ENCODE data around the gene ABCC1. TPM values are rescaled to one million over a fixed set of nuclear protein-coding genes. Genes with fewer than 3 reads are reported as not detected.

The ABCC1 gene
- total RNA-seq, 2 experiments from 2014 or later: 40.3 to 41.0 TPM

DNA sequence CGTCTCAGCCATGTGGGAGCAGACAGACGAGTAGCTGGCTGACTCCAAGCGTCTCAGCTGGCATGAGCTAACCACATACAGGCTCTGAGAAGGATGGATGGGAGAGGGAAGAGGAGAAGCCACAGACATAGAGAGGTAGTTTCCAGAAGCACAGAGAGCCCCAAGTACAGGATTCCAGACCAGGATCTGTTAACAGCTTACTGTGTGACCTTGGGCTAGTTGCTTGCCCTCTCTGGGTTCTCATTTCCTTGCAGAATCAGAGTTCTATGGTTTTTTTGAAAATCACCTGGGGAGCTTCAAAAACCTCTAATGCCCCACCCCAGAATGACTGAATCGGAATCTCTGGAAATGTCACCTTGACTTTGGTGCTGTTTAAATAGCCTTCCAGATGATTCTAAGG lies 213.7 kb downstream of the ABCC1 start:
- intact Hi-C loops (cut with micrococcal nuclease): no loop called here
- no peaks in the 10 kb centered on the region for H3K27me3 Mint-ChIP-seq (ENCODE audit: low read depth)
- CTCF ChIA-PET: no interaction called here
- H3K4me1 Mint-ChIP-seq (ENCODE audit: low read depth): no peaks in the 10 kb centered on the region
- no peaks in the 10 kb centered on the region for H3K36me3 Mint-ChIP-seq (ENCODE audit: low read depth)
- no peak for DNase-seq
- H3K27ac Mint-ChIP-seq: no peak overlapping the region
- peaks cover 17% of the 10 kb centered on the region for H3K9me3 Mint-ChIP-seq
- no peak overlapping the region for H3K4me3 Mint-ChIP-seq

GRCh38 chr16:16163571-16163970 lies 214.2 kb downstream of the ABCC1 start:
- CTCF ChIA-PET: no interaction called here
- Mint-ChIP-seq H3K4me3 (no peak overlapping the region), H3K27ac (no peak overlapping the region), H3K27me3 (ENCODE audit: low read depth) (no peaks in the 10 kb centered on the region), H3K9me3 (peaks cover 13% of the 10 kb centered on the region), H3K4me1 (ENCODE audit: low read depth) (no peaks in the 10 kb centered on the region), H3K36me3 (ENCODE audit: low read depth) (no peaks in the 10 kb centered on the region)
- DNase-seq: no peak
- intact Hi-C loops (cut with micrococcal nuclease): no loop called here

DNA sequence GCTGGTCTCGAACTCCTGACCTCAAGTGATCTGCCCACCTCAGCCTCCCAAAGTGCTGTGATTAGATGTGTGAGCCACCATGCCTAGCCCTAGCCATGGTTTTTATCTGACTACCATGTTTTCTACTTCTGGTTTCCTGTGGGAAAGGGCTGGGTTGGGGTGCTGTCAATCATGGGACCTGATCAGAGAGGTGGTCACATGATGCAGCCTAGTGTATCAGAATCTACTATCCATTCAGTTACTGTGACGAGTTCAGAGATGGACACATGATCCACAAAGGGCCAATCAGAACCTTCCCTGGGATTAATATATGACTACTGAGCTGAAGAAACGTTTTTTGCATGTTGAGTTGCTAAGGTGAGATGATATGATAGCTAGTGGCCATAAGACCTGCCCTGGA lies 214.8 kb downstream of the ABCC1 start:
- CTCF ChIA-PET: no interaction called here
- peaks cover 7% of the 10 kb centered on the region for H3K9me3 Mint-ChIP-seq
- no peaks in the 10 kb centered on the region for H3K4me1 Mint-ChIP-seq (ENCODE audit: low read depth)
- H3K27ac Mint-ChIP-seq: no peak overlapping the region
- intact Hi-C loops (cut with micrococcal nuclease): no loop called here
- H3K4me3 Mint-ChIP-seq: no peak overlapping the region
- no peaks in the 10 kb centered on the region for H3K27me3 Mint-ChIP-seq (ENCODE audit: low read depth)
- DNase-seq: no peak
- H3K36me3 Mint-ChIP-seq (ENCODE audit: low read depth): no peaks in the 10 kb centered on the region

GRCh38 chr16:16166085-16166484 lies 216.7 kb downstream of the ABCC1 start:
- H3K36me3 Mint-ChIP-seq (ENCODE audit: low read depth): no peaks in the 10 kb centered on the region
- DNase-seq: no peak
- no peaks in the 10 kb centered on the region for H3K27me3 Mint-ChIP-seq (ENCODE audit: low read depth)
- intact Hi-C loops (cut with micrococcal nuclease): no loop called here
- CTCF ChIA-PET: no interaction called here
- H3K4me3 Mint-ChIP-seq: no peak overlapping the region
- no peak overlapping the region for H3K27ac Mint-ChIP-seq
- H3K4me1 Mint-ChIP-seq (ENCODE audit: low read depth): no peaks in the 10 kb centered on the region
- no peaks in the 10 kb centered on the region for H3K9me3 Mint-ChIP-seq

- Mint-ChIP-seq H3K27ac (no peak overlapping the region), H3K4me1 (ENCODE audit: low read depth) (no peaks in the 10 kb centered on the region), H3K4me3 (no peak overlapping the region), H3K27me3 (ENCODE audit: low read depth) (no peaks in the 10 kb centered on the region), H3K36me3 (ENCODE audit: low read depth) (no peaks in the 10 kb centered on the region), H3K9me3 (no peaks in the 10 kb centered on the region)
- intact Hi-C loops (cut with micrococcal nuclease): no loop called here
- DNase-seq: no peak
- CTCF ChIA-PET: interaction anchor here (0.9 kb wide), 1 partner anchor 14 kb away, joined by 3 read pairs; no protein-coding TSS in a partner anchor
Measured at GRCh38 chr16:16166949-16167348, 217.5 kb downstream of the ABCC1 start.

DNA sequence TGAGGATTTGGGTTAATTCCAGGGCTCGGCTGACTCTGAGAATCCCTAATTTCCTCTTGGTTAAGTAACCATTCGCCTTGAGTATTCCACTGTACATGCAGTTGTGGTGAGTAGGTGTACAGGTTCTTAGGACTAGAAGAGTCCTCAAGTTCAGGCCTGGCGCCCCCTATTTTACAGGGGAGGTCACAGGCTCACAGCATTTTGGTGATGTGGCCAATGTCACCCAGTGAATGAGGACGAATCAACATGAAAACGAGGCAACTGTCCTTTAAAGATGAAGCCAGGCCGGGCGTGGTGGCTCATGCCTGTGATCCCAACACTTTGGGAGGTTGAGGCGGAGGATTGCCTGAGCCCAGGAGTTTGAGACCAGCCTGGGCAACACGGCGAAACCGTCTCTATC lies 218.5 kb downstream of the ABCC1 start:
- no peak for DNase-seq
- H3K4me3 Mint-ChIP-seq: no peak overlapping the region
- H3K9me3 Mint-ChIP-seq: no peaks in the 10 kb centered on the region
- intact Hi-C loops (cut with micrococcal nuclease): no loop called here
- no peaks in the 10 kb centered on the region for H3K4me1 Mint-ChIP-seq (ENCODE audit: low read depth)
- no peak overlapping the region for H3K27ac Mint-ChIP-seq
- CTCF ChIA-PET: no interaction called here
- H3K36me3 Mint-ChIP-seq (ENCODE audit: low read depth): no peaks in the 10 kb centered on the region
- no peaks in the 10 kb centered on the region for H3K27me3 Mint-ChIP-seq (ENCODE audit: low read depth)

GRCh38 chr16:16168431-16168830 lies 219.0 kb downstream of the ABCC1 start:
- Mint-ChIP-seq H3K27me3 (ENCODE audit: low read depth) (no peaks in the 10 kb centered on the region), H3K27ac (no peak overlapping the region), H3K4me3 (no peak overlapping the region), H3K9me3 (no peaks in the 10 kb centered on the region), H3K36me3 (ENCODE audit: low read depth) (no peaks in the 10 kb centered on the region), H3K4me1 (ENCODE audit: low read depth) (no peaks in the 10 kb centered on the region)
- CTCF ChIA-PET: no interaction called here
- intact Hi-C loops (cut with micrococcal nuclease): no loop called here
- DNase-seq: no peak

DNA sequence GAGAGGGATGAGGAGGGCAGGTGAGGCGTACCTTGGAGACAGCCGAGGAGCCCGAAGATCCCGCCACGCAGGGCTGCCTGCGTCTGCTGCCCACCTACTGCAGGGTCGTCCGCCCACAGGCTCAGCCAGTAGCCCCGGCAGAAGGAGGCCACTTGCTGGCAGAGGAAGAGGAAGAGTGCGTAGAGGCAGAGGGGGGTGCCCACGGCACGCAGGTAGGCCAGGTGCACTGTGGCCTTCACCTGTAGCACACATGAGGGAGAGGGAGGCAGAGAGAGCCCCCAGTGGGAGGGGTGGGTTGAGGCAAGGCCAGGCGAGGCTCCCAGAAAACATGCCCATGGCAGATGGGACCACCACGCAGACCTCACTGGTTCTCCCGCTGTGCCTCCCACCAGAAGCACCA lies 220.2 kb downstream of the ABCC1 start:
- no peak overlapping the region for H3K27ac Mint-ChIP-seq
- H3K9me3 Mint-ChIP-seq: no peaks in the 10 kb centered on the region
- DNase-seq: no peak
- H3K4me3 Mint-ChIP-seq: no peak overlapping the region
- no peaks in the 10 kb centered on the region for H3K4me1 Mint-ChIP-seq (ENCODE audit: low read depth)
- CTCF ChIA-PET: interaction anchor here (0.6 kb wide), 1 partner anchor 15 kb away, joined by 4 read pairs; no protein-coding TSS in a partner anchor
- no peaks in the 10 kb centered on the region for H3K27me3 Mint-ChIP-seq (ENCODE audit: low read depth)
- intact Hi-C loops (cut with micrococcal nuclease): no loop called here
- no peaks in the 10 kb centered on the region for H3K36me3 Mint-ChIP-seq (ENCODE audit: low read depth)

DNA sequence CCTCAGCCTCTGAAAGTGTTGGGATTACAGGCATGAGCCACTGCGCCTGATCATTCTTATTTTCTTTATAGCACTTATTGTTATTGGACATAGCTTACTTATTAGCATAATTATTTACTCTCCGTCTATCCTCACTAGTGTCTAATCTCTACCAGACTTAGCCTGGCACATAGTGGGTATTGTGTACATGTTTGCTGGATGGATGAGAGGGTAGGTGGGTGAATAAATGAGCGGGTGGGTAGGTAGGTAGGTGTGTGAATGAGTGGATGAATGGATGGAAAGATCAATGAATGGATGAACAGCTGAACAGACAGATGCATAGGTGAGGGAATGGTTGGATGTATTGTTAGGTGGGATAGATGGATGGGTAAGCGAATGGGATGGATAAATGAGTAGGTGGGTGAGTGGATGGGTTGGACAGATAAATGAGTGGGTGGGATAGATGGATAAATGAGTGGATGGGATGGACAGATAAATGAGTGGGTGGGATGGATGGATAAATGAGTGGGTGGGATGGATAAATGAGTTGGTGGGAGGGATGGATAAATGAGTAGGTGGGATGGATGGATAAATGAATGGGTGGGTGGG lies 222.0 kb downstream of the ABCC1 start:
- Mint-ChIP-seq H3K4me3 (no peak overlapping the region), H3K27me3 (ENCODE audit: low read depth) (no peaks in the 10 kb centered on the region), H3K27ac (no peak overlapping the region), H3K36me3 (ENCODE audit: low read depth) (no peaks in the 10 kb centered on the region), H3K4me1 (ENCODE audit: low read depth) (no peaks in the 10 kb centered on the region), H3K9me3 (peaks cover 5% of the 10 kb centered on the region)
- DNase-seq: no peak
- CTCF ChIA-PET: no interaction called here
- intact Hi-C loops (cut with micrococcal nuclease): no loop called here

GRCh38 chr16:16172991-16173390 lies 223.6 kb downstream of the ABCC1 start:
- Mint-ChIP-seq H3K9me3 (peaks cover 6% of the 10 kb centered on the region), H3K4me1 (ENCODE audit: low read depth) (no peaks in the 10 kb centered on the region), H3K27me3 (ENCODE audit: low read depth) (no peaks in the 10 kb centered on the region), H3K27ac (no peak overlapping the region), H3K4me3 (no peak overlapping the region), H3K36me3 (ENCODE audit: low read depth) (no peaks in the 10 kb centered on the region)
- intact Hi-C loops (cut with micrococcal nuclease): no loop called here
- CTCF ChIA-PET: no interaction called here
- DNase-seq: no peak

GRCh38 chr16:16175296-16175695 lies 225.9 kb downstream of the ABCC1 start:
- no peak overlapping the region for H3K27ac Mint-ChIP-seq
- H3K4me1 Mint-ChIP-seq (ENCODE audit: low read depth): no peaks in the 10 kb centered on the region
- CTCF ChIA-PET: no interaction called here
- no peak for DNase-seq
- no peak overlapping the region for H3K4me3 Mint-ChIP-seq
- intact Hi-C loops (cut with micrococcal nuclease): no loop called here
- no peaks in the 10 kb centered on the region for H3K36me3 Mint-ChIP-seq (ENCODE audit: low read depth)
- H3K9me3 Mint-ChIP-seq: peaks cover 6% of the 10 kb centered on the region
- H3K27me3 Mint-ChIP-seq (ENCODE audit: low read depth): no peaks in the 10 kb centered on the region

- Mint-ChIP-seq H3K27ac (no peak overlapping the region), H3K4me3 (no peak overlapping the region), H3K4me1 (ENCODE audit: low read depth) (no peaks in the 10 kb centered on the region), H3K27me3 (ENCODE audit: low read depth) (no peaks in the 10 kb centered on the region), H3K9me3 (peaks cover 6% of the 10 kb centered on the region), H3K36me3 (ENCODE audit: low read depth) (no peaks in the 10 kb centered on the region)
- CTCF ChIA-PET: no interaction called here
- intact Hi-C loops (cut with micrococcal nuclease): no loop called here
- DNase-seq: no peak
Measured at GRCh38 chr16:16176328-16176727, 226.9 kb downstream of the ABCC1 start.

DNA sequence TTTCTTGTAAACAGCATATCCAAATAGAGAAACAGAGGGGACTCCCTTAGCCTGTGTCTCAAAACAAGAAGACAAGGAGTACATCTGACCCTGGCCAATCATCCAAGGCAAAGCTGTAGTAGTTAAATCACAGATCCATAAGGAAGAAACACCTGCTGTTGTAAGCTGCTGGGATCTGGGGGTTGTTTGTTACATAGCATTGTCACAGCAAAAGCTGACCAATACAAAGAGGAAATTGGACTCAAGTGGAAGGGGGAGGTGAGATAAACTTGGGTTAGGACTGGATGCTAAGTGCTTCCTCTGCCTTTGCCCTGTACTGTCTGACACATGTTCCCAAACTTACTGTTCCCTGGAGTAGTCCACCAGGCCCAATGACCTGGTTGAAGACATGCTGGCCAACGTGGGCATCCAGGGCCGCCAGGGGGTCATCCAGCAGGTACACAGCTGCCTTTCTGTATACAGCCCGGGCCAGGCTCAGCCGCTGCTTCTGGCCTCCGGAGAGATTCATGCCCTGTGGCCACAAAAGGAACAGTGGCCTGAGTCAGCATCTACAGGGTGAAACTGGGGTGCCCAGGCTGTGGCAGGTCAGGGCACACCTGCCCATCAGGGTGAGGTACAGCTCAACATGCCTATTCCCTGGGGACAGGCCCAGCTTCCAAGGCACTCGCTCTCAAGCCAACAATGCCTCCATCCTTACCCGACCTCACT lies 229.2 kb downstream of the ABCC1 start:
- H3K27ac Mint-ChIP-seq: no peak overlapping the region
- DNase-seq: no peak
- no peaks in the 10 kb centered on the region for H3K4me1 Mint-ChIP-seq (ENCODE audit: low read depth)
- H3K9me3 Mint-ChIP-seq: peaks cover 6% of the 10 kb centered on the region
- intact Hi-C loops (cut with micrococcal nuclease): no loop called here
- CTCF ChIA-PET: no interaction called here
- H3K36me3 Mint-ChIP-seq (ENCODE audit: low read depth): no peaks in the 10 kb centered on the region
- H3K27me3 Mint-ChIP-seq (ENCODE audit: low read depth): no peaks in the 10 kb centered on the region
- H3K4me3 Mint-ChIP-seq: no peak overlapping the region

Data from activated naive CD4-positive, alpha-beta T cell treated with anti-CD3 and anti-CD28 coated beads for 36 hours (primary cell).